Activated T-cell treated with anti-CD3 and anti-CD28 coated beads for 48 hours (primary cell): ENCODE measurements around the gene YWHAH.

Experiments
- DNase-seq: peaks from one replicate; pipeline ENCODE4 v3.0.0-alpha.2; 2020; ENCODE audit warnings: low read depth

Gene YWHAH

GRCh38 chr22:31923747-31924146 is 20.6 kb upstream of the YWHAH start:
- DNase-seq = no peak

- no peak for DNase-seq
Measured at GRCh38 chr22:31925056-31925455, 19.3 kb upstream of the YWHAH start.

DNA sequence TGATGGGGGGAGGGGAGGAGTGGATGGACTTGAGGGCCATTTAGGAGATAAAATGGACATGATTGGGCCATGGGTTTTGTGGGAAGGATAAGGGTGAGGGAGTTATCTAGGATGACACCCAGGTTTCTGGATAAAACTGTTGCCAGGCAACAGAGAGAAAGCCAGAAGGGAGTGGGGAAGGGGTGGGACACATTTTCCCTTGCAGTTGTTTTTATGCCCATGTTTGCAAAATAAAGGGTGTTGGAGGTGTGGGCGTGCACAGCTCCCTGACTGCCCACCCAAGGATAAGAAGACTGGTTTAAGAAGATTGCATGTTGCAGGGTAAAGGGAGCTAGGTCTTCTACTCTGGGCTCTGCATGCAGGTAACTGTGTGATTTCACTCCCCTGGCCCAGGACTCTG is 18.3 kb upstream of the YWHAH start:
- no peak for DNase-seq

- DNase-seq = no peak
Measured at GRCh38 chr22:31926969-31927368, 17.4 kb upstream of the YWHAH start.

DNA sequence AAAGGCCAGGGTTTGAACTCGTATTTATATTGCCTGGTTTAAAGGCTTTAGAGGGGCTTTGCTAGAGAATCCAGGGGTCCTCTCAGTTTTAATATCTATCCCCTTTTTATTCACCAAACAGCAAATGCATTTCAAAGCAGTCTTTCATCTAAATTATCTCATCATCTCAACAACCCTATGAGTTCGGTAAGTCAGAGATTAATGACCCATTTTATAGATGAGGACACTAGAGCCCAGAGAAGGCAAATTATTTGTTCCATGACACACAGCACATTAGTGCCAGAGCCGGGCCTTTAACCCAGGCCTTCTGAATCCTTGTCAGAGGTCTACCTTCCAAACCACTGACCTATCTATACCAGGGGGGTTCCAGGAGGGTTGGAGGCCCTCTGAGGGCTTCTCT is 16.8 kb upstream of the YWHAH start:
- DNase-seq = no peak

- no peak for DNase-seq
Measured at GRCh38 chr22:31929167-31929930, 15.0 kb upstream of the YWHAH start.

- DNase-seq = no peak
Measured at GRCh38 chr22:31932863-31933262, 11.5 kb upstream of the YWHAH start.

DNA sequence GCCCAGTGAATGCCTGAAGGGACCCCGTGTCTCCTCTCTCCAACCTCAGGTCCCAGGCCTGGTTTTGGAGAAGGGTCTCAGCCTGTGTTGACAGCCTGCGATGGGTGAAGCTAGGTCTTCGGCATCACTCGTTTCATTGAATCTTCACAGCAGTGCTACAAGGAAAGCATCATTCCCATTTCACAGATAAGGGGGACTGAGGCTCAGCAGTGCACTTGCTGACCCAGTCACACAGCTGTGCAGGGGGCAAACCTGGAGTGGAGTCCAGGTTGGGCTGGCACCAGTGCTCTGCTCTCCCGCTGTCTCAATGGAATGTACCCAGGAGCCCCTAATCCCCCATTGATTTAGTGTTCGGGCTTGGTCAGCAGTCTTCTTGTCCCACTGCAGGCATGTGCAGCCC is 10.9 kb upstream of the YWHAH start:
- no peak for DNase-seq

GRCh38 chr22:31933816-31934482 is 10.4 kb upstream of the YWHAH start:
- no peak for DNase-seq

GRCh38 chr22:31935961-31936635 is 8.2 kb upstream of the YWHAH start:
- no peak for DNase-seq

DNA sequence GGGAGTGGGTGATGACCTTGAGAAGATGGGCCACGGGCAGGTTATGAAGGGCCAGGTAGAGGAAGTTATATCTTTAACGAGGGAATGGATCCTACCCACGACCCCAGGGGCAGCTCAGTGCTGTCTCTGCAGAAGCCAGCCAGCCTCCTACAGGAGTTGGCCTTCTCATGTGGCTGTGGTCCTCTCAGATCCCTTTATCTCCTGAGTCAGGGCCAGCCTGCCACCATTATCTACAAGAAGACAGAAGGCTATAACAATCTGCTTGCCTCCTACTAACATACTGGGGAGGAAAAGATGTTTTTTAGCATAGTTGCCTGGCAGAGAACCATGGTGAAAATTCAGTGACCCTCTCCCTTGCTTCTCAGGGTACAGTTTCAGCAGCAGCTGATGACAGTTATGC is 7.0 kb upstream of the YWHAH start:
- no peak for DNase-seq

DNA sequence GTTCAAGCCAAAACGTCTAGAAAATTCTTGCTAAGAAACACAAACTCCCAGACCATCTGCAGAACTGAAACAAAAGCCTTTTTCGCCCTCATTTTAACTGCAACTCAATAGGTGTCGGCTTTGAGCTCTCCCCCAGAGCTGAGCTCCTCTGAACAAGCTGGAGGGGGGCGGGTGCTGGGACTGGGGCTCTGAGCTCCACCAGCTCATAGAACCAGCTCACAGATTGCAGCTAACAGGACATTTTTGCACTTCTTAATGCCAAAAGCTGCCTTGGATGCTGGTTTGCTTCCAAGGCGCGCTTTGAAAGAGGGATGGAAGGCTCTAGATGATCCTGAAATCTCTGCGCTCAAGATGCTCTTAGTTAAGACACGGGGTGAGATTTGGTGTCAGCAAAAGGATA is 6.0 kb upstream of the YWHAH start:
- no peak for DNase-seq

- DNase-seq = no peak
Measured at GRCh38 chr22:31940506-31940905, 3.8 kb upstream of the YWHAH start.

- DNase-seq = no peak
Measured at GRCh38 chr22:31942091-31942490, 2.2 kb upstream of the YWHAH start.

DNA sequence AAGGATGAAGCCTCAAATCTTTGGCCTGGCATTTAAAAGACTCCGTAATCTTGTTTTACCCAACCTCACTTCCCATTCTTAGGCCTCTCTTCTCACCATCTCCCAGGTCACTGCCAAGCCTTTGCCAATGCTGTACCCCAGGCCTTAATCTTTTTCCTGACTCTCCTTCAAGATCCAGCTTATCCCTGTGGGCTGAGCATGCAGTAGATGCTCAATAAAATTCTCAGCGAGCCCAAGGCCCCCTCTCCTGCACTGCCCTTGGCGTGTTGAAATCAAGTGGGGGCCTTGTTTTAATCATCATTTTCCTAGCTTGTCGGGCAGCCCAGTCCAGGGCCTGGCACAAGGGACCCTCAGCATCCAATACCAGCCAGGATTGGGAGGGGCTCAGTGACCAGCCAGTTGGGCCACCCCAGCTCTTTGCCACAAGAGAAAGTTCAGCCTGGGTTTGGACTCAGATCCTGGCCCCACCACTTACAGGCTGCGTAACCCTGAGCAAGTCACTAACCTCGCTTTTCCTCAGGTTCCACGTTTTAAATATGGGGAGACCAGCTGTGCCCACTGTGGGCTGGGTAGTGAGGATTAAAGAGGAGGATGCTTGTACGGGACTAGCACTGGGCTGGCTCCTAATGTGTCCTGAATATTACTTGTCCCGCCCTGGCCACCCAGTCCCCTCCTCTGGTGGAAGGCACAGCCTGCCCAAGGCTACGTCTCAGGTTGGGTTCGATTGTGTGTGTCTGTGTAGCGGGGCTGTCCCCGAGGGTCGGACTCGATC is 943 bp upstream of the YWHAH start:
- DNase-seq = no peak

DNA sequence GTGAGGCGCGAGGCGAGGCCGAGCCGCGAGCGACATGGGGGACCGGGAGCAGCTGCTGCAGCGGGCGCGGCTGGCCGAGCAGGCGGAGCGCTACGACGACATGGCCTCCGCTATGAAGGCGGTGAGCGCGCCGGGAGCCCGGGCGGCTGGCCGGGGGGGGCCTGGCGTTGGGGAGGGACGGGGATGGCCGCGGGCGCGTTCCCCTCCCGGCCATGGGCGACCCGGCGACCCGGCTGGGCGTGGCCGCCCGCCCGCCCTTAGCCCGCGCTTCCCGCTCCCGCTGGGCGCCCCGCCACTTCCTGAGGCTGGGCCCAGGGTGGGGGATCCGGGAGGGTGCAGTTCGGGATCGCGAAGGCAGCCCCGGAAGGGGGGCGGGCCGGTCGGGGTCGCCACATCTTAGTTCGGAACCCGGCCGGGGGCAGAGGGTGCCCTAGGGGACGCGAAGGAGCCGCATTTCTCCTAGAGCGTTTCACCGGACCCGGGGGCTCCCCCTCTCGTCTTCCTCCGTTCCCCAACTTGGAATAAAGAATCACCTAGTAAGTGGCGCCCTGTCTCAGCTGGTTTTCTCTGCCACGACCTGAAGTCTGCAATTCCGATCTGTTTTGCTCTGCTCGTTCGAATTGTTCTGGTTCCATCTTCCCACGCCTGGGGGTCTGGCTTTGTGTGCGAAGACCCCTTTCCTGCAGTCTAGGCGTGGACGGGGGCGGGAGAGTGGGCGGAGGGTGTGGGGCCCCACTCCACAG is 536 bp downstream of the YWHAH start:
- DNase-seq = no peak

GRCh38 chr22:31945443-31945855 is 1.1 kb downstream of the YWHAH start:
- DNase-seq = no peak

DNA sequence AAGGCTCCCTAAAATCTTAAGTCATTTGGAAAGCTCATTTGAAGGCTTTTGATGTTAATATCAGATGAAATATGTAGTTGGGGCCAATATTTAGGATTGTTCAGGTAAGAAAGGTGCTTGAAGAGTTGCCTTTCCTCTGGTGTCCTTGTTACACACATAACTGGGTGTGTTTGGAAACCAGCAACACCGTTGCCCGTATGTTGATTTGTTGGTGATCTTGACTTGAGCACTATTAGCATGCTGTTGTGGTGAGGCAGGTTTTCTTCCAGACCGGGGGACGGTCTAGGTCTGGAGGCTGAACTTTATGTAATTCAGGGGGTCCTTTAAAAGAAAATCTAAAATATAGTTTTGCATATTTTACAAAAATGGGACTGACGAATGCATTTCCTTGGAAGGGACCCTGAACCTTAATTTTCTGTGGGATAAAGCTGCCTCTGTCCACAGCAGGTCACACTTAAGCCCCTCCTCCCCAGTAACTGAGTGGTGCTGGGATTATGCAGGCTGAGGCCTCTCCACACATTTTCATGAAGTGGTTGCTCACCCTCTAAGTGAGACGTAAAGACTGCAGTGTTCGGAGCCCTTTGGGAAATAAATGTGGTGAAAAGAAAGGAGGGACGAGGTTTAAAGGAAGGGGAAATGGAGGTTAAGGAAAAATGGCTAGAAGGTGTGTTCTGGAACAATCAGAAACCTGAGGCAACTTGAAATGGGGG is 1.8 kb downstream of the YWHAH start:
- no peak for DNase-seq

DNA sequence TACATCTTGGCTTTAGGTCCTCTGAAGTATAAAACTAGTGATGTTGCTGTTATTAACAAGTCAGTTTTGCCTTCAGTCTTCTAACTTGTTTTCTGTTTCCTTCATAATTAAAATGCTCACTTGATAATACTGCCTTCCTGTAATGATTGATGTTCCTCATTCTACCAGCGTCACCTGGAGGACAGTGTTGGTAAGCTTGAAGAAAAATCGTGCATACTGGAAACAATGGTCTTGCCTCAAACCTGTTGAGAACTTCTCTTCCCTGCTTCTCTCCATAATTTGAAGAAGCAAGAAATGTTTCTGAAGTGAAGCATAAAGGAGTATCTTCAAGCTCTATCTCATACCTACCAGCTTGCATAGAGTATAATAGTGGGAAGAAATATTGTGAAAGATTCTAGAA is 3.0 kb downstream of the YWHAH start:
- DNase-seq = no peak

DNA sequence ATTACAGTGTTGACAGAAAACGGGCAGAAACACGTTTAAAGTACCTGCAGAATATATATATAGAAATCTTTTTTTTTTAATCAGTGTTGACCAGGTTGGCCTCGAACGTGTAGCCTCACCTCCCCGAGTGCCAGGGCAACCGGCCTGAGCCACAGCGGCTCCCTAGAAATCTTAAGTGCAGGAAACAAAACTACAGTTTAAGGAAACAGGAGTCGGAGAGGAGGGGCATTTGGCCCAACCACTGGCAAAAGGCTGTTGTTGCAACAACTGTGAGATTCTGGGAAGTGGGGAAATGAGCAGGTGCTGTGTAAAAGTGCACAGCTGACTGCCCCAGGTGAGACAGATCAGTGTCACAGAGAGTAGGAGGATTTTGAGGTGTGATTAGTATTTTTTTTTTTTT is 3.7 kb downstream of the YWHAH start:
- DNase-seq = no peak

DNA sequence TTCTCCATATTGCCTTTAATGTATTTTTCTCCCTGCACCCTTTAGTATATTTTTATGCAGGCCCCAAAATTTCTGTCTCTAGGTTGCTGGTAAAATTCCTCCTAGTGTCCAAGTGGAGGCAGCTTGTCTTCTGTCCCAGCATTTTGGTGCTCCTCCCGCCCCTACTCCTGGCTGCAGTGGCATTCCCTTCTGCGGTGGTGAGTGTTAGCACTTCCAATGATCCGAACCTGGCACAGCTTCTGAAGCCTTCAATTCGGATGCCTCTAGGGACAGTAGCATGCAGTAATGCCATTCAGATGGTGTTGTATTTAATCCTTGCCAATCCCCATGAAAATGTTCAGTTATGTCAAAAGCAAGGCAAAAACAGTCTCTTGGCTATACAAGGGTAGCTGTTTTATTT is 5.9 kb downstream of the YWHAH start:
- DNase-seq = no peak
